ENCODE results near the gene PRKACA.

Gene PRKACA

GRCh38 chr19:14091813-14092462 is 25.6 kb downstream of the PRKACA start:
- FAIRE-seq = no peak

DNA sequence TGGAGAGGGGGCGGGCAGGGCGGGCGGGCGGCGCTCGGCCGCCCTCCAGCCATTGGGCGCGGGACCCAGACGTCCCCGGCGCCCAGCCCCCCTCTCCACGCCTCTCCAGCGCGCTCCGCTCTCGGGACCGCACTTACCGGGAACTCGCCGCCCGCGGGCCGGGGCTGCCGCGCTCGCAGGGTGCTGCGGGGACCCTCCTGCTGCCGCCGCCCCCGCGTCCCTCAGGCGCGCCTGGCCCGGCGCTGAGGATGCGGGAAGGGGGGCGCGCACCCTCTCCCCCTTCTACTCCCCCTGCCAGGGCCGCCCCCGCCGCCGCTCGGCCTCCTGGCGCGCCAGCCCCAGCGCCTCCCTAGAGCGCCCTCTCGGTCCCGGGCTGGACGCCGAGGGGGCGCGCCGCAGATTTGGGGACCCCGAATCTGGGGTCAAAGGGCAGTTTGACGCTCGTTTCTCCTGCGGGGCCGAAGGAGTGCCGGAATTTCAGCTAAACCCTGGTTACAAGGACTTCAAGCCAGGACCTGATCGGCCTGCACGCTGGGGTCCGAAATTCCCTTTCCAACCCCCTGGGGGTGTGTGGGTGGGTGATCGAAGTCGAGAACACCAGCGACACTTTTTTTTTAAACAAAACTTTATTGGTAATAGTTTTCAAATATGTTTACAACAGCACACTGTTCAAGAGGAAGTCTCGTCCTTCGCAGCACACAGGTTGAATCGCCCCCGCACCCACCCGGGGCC is 26.3 kb downstream of the PRKACA start:
- no peak for FAIRE-seq

DNA sequence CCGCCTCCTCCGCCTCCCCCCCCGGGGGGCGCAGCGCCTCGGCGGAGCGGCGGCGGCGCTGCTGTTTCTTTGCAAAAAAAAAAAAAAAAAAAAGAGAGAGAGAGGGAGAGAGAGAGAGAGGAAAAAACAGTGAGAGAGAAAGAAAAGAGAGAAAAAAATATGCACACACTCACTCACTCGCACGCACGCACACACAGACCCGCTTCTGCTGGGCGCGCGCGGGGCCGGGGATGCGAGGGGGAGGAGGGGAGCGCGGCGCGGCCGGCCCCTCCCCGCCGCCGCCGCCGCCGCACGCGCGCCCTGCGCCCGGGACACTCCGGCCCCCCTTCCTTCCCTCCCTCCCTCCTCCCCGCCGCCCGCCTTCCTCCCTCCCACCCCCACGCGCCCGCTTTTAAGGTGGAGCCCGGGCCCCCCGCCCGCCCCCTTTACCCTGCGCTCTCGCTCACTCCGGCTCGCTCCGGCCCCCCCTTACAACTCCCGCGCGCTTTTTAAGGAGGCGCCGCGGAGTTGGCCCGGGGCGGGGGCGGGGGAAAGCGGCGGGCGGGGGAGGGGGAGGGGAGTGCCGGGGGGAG is 27.0 kb downstream of the PRKACA start, which contains the start of gene SAMD1:
Gene SAMD1 (minus strand): TSS at position 243 of the 572 bp plus-strand sequence.
- FAIRE-seq = no peak

GRCh38 chr19:14089662-14090508 is 27.7 kb downstream of the PRKACA start:
- no peak for FAIRE-seq

GRCh38 chr19:14089412-14089661 is 28.2 kb downstream of the PRKACA start:
- no peak for FAIRE-seq

GRCh38 chr19:14088634-14089411 is 28.7 kb downstream of the PRKACA start:
- FAIRE-seq = no peak

- no peak for FAIRE-seq
These were observed 31.5 kb downstream of the PRKACA start for GRCh38 chr19:14086098-14086497.

DNA sequence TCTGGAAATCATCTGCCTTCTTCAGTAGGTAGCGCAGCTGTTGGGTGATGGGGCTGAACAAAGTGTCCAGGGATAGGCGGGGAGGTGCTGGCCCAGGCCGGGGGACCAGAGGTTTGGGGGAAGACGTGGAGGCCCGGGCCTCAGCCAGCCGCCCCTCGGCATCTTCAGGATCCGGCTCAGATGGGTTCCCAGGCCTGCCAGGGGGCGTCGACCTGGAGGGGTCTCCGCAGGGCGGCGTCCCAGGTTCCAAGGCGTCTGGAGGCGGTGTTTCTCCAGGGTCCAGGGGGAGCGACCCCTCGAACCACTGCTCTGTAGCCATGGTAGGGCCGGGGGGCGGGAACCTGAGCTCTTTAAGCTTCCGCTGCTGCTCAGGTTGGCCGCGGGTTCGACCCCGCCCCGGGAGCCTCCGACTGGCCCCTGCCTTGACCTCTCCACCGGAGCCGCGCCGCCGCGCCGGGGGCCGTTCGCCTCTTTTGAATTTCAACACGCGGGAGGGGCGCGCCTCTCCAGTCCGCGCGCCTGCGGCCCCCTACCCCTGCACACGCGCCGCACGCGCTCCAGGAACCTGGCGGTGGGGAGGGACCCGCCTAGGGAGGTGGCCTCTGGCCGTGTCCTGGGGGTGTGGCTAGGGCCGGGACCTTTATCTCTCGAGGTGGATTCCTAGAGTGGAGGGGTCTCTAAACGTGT is 32.1 kb downstream of the PRKACA start, which contains the start of gene C19orf67:
Gene C19orf67 (minus strand): TSS at position 475 of the 687 bp plus-strand sequence. CDS start 156 bp downstream, at position 319.
- no peak for FAIRE-seq

GRCh38 chr19:14082675-14082960 is 34.9 kb downstream of the PRKACA start:
- FAIRE-seq = no peak

DNA sequence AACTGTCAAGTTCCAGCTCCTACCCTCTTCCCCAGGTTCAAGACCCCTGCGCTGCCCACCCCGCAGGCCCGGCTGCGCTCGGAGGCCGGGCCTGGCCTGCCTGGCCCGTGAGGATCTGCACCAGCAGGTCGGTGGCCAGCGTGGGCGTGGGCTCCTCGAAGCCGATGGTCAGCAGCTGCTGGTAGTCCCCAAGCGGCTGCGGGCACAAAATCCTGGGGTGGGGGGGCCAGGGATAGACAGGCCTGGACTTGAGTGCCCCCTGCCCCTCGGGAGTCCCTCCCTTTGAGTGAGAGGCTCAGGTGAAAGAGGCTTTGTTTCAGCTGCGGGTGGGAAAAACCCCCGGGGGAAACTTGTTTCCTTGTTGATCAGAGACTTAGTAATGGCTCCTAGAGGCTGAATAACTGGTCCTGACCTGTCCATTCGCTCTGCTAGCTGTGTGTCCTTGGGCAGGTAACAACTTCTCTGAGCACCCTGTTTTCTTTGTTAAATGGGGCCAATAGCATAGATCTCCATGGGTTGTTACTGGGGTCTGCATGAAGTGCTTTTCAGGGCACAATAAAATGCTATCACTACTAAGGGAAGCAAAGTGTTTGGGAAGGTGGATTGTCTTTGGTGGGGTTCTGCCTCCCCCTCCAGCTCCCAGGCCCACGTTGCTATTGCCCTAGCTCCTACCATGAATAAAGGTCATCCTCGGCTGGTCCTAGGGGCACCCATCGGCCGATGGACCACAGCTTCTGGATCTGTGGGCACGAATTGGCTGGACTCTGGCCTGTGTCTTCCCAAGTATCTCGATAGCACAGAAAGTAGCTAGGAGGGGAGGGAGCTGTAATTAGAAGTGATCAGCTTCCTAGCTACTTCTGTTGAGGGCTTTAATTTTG is 35.5 kb downstream of the PRKACA start:
- FAIRE-seq = no peak

DNA sequence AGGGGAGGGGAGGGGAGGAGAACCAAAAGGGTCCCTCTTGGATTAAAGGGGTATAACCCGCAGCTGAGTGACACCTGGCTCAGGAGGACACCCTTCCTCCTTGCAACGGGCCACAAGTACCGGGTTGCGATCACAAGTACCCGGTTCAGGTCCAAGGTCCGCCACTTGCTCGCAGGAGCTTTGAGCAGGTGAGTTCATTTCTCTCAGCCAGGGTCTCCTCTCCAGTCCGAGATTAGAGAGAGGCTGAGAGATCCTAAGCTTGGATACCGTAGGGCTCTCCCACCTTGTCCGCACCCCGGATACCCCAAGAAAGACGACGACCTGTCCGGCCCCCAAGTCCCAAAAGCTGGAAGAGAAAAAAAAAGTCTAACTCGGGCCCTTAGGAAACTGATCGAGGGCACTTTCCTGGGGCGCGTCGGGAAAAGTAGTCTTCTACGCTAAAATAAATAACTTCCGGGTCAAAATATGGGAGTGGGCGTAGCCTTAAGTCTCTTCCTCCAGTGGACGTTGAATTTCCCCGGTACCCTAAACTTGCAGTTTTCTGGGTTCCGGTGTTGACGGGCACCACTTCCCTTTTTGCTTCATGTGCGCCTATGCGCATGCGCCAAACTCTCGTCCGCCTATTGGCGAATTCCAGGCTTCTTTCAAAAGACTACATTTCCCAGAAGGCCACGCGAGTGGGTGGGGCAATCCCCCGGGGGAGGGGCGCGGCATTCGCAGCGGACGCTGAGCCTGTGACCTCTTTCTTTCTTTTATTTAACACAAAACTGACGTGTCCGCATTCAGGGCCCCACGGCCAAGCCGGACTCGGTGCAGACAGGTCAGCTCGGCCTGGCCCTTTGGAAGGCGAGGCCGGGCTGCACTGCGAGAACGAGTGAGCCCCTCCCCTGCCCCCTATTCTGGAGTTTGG is 36.4 kb downstream of the PRKACA start:
- FAIRE-seq = peak; percentile 99

GRCh38 chr19:14078411-14078810 is 39.2 kb downstream of the PRKACA start:
- no peak for FAIRE-seq

DNA sequence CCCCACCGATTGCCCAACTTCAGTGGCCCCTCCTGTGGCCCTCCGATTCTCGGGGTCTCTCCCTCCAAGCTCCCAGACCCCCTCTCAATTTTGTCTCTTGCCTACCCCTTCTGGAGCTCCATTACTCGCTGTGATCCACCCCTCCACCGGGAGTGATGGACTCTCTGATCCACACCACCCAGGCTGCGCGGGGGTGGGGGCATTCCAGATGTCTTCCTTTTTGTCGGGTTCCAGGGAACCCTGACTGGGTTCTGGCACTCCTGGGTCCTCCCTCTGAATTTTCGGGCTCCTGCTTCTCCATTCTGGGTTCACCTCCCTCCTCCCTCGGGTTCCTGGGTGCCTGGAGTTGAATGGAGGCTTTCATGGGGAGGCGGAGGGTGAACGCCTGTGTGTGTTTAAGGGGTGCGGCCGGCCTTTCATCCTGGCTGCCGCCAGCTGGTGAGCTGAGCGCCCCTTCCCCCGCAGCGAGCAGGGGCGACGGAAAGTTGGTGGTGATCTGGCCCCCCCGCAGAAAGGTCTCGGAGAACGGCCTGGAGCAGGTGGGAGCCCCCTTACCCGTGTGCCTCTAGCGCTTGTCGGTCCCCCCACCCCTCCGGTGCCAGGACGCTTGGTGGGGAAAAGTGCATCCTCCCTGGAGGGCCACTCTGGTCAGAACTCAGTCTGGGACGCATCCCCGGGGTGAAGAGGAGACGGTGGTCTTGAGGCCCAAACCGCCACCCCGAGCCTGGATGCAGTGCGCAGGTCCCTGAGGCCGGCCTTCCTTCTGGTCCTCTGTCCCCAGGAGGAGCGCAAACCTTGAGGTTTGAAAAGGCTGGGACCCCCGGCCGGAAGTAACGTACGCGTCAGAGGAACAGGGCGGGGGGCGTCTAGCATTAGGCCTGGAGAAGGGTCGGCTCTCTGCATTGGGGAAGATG is 43.4 kb downstream of the PRKACA start:
- no peak for FAIRE-seq

GRCh38 chr19:14073261-14073924 is 44.2 kb downstream of the PRKACA start:
- FAIRE-seq = no peak

GRCh38 chr19:14072535-14073260 is 44.9 kb downstream of the PRKACA start, which contains the start of gene MISP3:
Gene MISP3, plus strand, starts transcription at chr19:14072786. Its CDS starts 524 bp downstream, at chr19:14073310.
- FAIRE-seq = no peak

DNA sequence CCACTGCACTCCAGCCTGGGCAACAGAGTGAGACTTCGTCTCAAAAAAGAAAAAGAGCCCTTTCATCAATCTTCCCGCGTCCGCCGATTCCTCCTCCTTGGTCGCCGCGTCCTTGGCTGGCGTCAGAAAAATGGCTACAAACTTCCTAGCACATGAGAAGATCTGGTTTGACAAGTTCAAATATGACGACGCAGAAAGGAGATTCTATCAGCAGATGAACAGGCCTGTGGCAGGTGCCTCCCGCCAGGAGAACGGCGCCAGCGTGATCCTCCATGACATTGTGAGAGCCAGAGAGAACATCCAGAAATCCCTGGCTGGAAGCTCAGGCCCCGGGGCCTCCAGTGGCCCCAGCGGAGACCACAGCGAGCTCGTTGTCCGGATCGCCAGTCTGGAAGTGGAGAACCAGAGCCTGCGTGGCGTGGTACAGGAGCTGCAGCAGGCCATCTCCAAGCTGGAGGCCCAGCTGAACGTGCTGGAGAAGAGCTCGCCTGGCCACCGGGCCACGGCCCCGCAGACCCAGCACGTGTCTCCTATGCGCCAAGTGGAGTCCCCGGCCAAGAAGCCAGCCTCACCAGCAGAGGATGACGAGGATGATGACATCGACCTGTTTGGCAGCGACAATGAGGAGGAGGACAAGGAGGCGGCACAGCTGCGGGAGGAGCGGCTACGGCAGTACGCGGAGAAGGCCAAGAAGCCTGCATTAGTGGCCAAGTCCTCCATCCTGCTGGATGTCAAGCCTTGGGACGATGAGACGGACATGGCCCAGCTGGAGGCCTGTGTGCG is 47.1 kb downstream of the PRKACA start:
- FAIRE-seq = no peak

Data from endometrium (tissue), 2 donors.